ENCODE data around the gene KCNJ13. TPM values are rescaled to one million over a fixed set of nuclear protein-coding genes. Genes with fewer than 3 reads are reported as not detected.
"Not testable (repeated sequence)": the region's sequence is repeated elsewhere in the genome, so short reads cannot be mapped to it uniquely, and the experiment has no call there.

The KCNJ13 gene
- total RNA-seq, 1 donor from 2014 or later, result not detected

DNA sequence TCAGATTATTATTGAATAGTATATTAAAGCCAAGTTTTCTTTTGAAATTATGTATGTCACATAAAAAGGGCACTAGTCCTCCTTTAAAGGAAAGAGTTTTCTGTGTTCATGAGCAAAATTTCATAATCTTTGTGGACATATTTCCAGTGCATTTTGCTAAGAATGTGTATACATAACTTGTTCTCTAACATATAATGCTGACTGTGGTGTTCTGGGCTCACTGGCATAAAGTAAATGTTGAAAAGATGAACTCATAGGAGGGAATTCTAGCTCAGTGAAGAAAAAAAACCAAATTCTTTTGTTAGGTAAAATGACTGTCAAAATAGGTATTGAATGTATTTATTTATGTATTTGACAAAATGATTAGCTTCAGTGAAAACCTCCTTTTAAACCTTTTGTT lies 6.2 kb downstream of the KCNJ13 start:
- ATAC-seq (no peak), DNase-seq (ENCODE audit: low spot score) (no peak)

DNA sequence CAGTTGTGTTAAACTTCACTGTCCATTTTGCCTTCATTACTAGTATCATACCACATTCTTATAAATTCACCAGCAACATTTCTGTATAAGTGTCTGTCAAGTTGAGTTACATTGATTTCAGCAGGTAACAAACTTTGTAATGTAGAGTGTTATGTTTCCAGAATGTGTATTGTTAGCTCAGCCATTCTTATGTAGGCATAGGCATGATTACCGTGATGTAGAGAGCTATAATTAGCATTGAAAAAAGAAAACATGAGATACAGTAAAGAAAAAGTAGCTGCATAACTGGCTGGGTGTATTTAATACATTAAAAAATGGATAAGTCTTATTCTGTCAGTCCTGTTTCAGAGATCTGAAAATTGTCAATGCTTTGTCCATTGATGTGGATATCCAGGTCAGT lies 8.5 kb downstream of the KCNJ13 start:
- DNase-seq (ENCODE audit: low spot score) (no peak), ATAC-seq (no peak)

DNA sequence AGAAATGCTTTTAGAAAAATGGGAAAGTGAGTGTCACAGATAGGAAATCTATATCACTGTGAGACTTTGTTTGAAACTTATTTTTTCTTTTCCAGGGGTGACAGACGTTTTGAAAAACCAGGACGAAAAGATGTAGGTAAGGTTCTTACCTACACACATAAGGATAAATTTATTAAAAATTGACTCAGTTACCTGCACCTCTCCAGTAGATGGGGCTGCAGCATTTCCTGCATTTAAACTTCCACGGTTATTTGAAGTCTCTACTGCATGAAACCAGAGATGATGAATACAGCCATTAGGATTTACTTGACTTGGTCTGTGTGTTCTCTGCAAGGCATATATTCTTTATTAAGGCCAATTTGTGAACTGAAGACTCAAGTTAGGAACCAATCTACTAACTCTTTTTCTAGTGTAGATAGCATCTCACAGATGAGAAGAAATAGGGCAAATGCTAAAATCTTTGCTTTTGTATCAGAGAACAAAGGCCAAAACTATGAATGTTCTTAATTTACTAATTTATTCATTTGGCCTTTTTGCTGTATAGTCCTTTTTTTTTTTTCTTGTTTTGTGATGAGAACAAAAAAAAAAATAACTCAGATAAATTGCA lies 15.0 kb downstream of the KCNJ13 start:
- DNase-seq (ENCODE audit: low spot score), result no peak
- ATAC-seq, result peak; percentile 68

DNA sequence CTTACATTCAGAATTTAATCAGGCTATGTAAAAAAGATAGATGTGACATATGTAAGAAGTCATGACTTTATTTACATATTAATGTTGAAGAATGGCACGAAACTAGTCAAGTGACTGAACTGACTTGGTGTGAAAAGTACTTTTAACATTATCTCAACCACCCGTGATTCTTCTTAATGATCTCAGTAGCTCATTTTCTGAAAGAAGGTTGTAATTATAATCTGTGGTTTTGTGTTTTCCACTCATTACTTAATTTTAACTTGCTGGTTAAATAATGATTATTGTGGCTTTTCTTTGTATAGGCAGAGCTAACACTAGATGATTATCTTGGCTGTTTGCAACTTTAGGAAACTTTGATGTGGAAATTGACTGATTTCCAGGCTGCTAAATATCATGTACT lies 18.5 kb downstream of the KCNJ13 start:
- ATAC-seq, result no peak

DNA sequence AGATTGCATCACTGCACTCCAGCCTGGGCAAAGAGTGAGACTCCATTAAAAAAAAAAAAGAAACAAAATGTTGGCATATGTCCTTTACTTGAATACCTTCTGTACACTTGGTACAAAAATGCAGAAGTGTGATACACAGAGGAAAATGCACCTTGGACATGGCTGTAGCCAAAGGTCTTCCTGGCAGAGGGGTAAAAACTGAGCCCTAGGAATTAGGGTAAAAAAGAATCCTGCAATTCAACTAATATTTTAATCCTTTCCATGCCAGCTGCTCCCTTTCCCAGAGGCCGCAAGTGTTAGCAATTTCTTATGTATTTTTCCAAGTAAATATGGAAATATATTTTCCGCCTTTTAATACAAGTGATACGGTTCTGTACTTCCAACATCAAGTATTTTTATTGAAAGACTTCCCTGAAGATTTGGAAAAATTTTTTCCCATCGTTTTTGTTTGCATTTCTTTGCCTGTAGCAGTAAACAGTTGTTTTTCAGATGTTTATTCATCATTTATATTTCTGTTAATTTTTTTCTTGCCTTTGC lies 26.2 kb downstream of the KCNJ13 start:
- ATAC-seq (peak; percentile 36), DNase-seq (ENCODE audit: low spot score) (no peak)

More for the DNA sequence above, 18.5 kb downstream of the KCNJ13 start:
- no peak for DNase-seq (ENCODE audit: low spot score)

DNA sequence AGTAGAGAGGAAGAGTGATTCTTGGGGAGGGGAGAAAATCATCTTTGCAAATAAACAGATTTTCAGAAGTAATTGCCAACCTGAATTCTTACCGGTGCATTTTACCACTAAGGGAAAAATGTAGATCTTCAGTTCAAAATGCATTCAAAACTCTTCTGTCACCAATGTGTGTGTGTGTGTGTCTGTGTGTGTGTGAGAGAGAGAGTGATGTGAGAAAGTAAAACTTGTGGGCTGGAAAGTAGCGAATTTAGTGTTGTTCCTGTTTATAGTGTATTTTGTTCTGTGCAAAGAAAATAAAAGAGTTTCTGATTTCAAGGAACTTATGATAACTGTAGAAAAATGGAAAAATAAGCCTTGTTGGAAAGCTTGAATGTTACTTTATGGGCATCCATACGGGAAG lies 27.0 kb downstream of the KCNJ13 start:
- DNase-seq (ENCODE audit: low spot score) (no peak), ATAC-seq (no peak)

DNA sequence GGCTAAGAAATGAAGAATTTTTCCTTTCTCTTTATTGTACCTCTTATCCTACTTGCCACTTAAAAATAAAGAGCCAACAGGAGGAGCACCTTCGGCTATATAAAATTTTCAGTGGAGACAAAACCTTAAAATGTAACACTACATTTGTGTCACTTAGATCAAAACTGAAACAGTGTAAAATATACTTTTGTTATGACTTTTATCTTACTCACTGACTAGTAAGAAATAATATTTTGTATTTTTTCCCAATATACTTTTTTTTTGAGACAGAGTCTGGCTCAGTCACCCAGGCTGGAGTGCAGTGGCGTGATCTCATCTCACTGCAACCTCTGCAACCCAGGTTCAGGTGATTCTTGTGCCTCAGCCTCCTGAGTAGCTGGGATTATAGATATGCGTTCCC lies 28.3 kb downstream of the KCNJ13 start:
- DNase-seq (ENCODE audit: low spot score) (no peak), ATAC-seq (no peak)

DNA sequence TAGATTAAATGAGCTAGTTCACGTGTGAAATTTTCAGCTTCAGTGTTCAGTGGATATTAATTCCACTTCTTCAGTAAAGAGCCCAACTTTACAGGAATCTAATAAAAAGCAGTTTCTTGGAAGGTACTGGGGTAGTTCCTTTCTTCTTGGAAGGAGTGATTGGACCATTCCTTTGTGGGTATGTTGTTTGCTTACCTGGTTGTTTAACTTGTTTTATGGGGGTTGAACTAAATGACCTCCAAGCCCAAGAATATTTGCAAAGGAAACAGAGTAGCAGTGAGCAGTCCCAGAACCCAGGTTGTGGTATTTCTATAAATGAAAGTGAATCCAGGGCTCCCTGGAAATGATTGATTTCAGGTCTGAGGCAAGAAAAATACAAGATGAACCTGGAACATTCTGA lies 31.4 kb downstream of the KCNJ13 start:
- ATAC-seq, result no peak
- no peak for DNase-seq (ENCODE audit: low spot score)

DNA sequence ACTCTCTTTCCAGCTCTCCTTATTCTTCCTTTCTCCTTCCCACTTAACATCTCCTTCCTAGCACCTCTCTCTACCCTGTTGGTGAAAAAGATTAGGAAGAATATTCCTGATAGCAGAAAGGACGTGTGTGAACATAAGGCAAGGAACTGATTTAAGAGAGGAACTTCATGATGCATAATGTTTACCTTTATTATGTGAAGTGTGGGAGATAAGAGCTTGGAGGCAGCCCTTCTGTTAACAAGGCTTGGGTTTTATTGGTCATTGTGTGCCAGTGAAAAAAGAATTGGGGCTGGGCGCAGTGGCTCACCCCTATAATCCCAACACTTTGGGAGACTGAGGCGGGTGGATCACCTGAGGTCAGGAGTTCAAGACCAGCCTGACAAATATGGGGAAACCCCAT lies 34.4 kb downstream of the KCNJ13 start:
- no peak for DNase-seq (ENCODE audit: low spot score)
- no peak for ATAC-seq

DNA sequence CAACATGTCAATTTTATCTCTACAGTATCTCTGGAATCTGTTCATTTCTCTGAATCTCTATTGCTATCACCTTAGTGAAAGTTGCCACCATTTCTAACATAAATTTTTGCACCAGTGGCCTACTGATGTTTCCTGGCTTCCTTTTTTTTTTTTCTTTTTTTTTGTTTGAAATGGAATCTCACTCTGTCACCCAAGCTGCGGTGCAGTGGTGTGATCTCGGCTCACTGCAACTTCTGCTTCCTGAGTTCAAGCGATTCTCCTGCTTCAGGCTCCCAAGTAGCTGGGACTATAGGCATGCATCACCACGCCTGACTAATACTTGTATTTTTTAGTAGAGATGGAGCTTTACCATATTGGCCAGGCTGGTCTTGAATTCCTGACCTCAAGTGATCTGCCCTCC lies 35.1 kb downstream of the KCNJ13 start:
- DNase-seq (ENCODE audit: low spot score), result no peak
- ATAC-seq, result no peak

DNA sequence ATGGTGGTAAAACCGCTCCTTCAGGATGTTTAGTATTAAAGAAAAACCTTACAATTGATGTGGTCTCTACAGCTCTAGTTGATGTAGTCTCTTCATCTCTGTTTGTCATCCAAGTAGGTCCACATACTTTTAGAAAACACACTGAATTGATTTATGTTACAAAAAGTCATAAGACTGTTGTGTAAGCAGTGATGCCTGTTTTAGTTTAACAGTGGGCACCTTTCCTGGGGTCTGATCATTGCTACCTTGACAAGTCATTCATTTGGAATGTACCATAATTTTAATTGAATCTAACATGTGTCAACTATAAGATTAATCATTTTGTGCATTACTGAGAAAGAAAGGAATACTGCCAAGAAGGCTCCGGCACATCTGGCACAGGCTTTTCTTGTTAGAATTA lies 44.9 kb downstream of the KCNJ13 start:
- DNase-seq (ENCODE audit: low spot score) (no peak), ATAC-seq (no peak)

DNA sequence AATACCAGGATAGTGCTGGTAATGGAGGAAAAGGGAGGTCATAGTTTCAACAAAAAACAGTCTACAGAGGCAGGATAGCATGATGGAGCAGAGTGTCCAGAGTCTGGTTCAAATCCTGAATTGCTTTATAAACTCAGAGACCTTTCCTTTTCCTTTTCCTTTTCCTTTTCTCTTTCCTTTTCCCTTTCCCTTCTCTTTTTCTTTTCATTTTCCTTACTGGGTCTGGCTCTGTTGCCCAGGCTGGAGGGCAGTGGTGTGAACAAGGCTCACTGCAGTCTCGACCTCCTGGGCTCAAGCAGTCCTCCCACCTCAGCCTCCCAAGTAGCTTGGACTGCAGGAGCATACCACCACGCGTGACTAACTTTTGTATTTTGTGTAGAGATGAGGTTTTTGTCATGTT lies 47.6 kb downstream of the KCNJ13 start:
- DNase-seq (ENCODE audit: low spot score), result no peak
- ATAC-seq, result no peak

DNA sequence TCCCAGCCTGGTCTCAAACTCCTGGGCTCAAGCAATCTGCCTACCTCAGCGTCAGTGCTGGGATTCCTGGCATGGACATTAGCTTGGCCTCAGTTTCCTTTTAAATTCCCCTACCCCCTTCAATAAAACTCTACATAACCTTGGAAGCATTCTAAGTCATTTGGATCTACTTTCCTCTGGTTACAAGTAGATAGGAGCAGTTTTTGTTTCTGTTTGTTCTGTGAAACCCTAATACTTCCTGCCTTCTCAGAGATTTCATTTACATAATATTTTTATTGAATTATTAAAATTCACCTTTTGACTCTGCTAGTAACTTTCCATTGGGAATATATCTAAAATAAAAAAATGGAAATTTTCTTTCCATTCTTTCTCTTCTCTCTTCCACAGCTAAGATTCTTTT lies 53.3 kb downstream of the KCNJ13 start:
- ATAC-seq (no peak), DNase-seq (ENCODE audit: low spot score) (no peak)

DNA sequence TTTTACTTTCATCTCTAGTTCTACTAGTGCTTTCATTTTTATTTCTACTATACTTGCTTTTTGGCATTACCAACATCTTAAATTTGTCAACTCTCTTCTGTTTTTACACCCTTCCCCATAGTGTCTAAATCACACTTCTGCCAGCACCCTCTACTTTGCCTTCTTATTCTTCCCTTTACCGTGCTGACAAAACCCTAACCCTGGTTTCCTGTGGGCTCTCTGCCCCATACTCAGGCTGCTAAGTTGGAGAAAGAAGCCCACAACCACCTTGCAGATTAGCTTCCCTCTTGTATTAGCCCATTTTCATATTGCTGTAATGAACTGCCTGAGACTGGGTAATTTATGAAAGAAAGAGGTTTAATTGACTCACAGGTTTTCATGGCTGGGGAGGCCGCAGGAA lies 54.5 kb downstream of the KCNJ13 start:
- ATAC-seq, result no peak
- DNase-seq (ENCODE audit: low spot score), result no peak

DNA sequence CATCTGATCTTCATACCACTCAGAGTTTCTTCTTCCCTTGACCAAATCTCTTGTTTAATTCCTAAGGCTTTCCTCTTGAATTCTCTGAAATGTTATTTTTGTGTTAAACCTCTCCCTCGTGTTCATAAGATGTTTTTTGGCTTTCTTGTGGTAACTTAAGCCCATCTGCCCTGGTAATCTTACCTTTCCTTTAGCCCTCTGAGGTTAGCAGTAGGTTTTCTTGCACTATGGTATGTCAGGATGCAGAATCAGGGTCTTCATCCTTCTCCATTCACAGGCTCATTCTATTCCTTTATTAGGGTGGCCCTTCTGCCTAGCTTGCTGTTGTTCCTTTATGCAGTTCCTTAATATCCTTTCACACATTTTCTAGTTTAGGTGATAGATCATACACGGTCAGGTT lies 55.1 kb downstream of the KCNJ13 start:
- ATAC-seq (no peak), DNase-seq (ENCODE audit: low spot score) (no peak)

DNA sequence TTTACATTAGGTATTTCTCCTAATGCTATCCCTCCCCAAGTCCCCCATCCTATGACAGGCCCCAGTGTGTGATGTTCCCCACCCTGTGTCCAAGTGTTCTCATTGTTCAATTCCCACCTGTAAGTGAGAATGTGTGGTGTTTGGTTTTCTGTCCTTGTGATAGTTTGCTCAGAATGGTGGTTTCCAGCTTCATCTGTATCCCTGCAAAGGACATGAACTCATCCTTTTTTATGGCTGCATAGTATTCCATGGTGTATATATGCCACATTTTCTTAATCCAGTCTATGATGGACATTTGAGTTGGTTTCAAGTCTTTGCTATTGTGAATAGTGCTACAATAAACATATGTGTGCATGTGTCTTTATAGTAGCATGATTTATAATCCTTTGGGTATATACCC lies 56.3 kb downstream of the KCNJ13 start:
- DNase-seq (ENCODE audit: low spot score); ATAC-seq: not testable (repeated sequence)

Other genes starting within 250 kb of the KCNJ13 start
- gene CHRNG, start 236.9 kb downstream of the KCNJ13 start, total RNA-seq, result not detected
- gene TIGD1, start 226.0 kb downstream of the KCNJ13 start, total RNA-seq, result 1.3 TPM
- gene EIF4E2, start 225.9 kb downstream of the KCNJ13 start, total RNA-seq, result 37.4 TPM
- 27.3 TPM for gene EFHD1, start 143.0 kb downstream of the KCNJ13 start, total RNA-seq
- gene GIGYF2, start 79.2 kb downstream of the KCNJ13 start, total RNA-seq, result 27.8 TPM
- 15.5 TPM for gene SNORC, start 93.7 kb upstream of the KCNJ13 start, total RNA-seq
- 23.7 TPM for gene NGEF, start 236.7 kb upstream of the KCNJ13 start, total RNA-seq

Data from left lobe of liver (tissue), 2 donors.